ENCODE results near the gene PLA2G4A. TPM values are rescaled to one million over a fixed set of nuclear protein-coding genes. Genes with fewer than 3 reads are reported as not detected.
"Not testable (repeated sequence)": the region's sequence is repeated elsewhere in the genome, so short reads cannot be mapped to it uniquely, and the experiment has no call there.

Gene PLA2G4A
- total RNA-seq, 1 experiment from 2014 or later, result 0.07 TPM

GRCh38 chr1:186875896-186876835, 47.4 kb downstream of the PLA2G4A start:
- no peak for DNase-seq (ENCODE audit: low spot score)

GRCh38 chr1:186878356-186878755, 49.6 kb downstream of the PLA2G4A start:
- no peak for DNase-seq (ENCODE audit: low spot score)

- DNase-seq (ENCODE audit: low spot score), result no peak
Measured at GRCh38 chr1:186880982-186881381, 52.2 kb downstream of the PLA2G4A start.

GRCh38 chr1:186882372-186883134, 53.8 kb downstream of the PLA2G4A start:
- DNase-seq (ENCODE audit: low spot score), result no peak

DNA sequence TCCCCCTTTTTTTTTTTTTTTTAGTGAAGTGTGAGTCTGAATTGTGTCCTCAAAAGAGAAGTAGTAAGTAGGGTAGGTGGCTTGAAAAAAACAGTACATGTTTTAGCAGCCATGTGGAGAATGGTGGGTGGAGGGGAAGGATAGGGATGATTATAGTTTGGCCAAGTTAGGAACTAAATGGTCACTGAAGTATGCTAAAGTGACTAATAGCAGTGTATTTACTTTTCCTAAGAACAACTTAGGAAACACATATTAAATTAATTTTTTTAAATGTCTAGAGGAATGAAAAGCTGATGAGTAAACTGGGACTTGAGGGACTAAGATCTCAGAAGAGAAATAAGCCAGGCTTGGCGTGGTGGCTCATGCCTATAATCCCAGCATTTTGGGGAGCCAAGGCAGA, 55.5 kb downstream of the PLA2G4A start:
- DNase-seq (ENCODE audit: low spot score), result no peak

DNA sequence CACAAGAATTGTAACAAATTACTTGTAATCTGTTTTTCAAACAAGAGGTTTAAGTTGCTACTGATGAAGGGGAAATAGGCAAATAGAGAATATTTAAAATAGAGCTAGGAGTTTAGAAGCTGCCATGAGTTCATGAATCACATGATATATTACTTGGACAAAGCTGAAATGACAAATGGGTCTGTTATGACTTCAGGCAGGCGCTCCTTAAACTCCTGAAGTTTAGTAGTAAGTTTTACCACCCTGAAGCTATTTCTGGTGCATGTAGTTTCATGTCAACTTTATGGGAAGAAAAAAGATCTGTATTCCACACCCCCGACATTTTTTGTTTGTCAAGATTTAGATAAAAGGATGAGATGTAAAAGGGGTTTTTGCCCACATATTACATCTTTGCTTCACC, 58.5 kb downstream of the PLA2G4A start:
- DNase-seq (ENCODE audit: low spot score), result peak; percentile 34

- no peak for DNase-seq (ENCODE audit: low spot score)
Measured at GRCh38 chr1:186888367-186888766, 59.6 kb downstream of the PLA2G4A start.

- DNase-seq (ENCODE audit: low spot score), result no peak
Measured at GRCh38 chr1:186892936-186893335, 64.2 kb downstream of the PLA2G4A start.

- DNase-seq (ENCODE audit: low spot score), result no peak
Measured at GRCh38 chr1:186894415-186894814, 65.7 kb downstream of the PLA2G4A start.

DNA sequence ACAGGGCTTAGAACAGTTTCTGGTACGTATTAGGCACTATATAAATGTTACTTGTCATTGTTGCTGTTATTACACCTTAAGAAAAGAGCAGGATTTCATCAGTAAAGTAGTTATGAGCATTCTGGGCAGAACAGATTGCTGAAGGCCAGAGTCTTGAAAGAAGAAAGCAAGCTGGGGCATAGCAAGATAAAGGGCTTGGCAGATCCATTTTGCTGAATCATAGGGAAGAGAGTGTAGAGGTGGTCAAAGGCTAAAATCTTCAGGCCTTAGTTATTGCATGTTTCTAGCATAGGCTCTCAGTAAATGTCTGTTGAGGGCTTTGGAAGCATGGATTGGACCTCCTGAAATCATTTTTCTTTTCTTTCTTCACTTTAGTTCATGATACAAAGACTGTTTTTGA, 67.5 kb downstream of the PLA2G4A start:
- no peak for DNase-seq (ENCODE audit: low spot score)

GRCh38 chr1:186897008-186897407, 68.3 kb downstream of the PLA2G4A start:
- DNase-seq (ENCODE audit: low spot score), result no peak

DNA sequence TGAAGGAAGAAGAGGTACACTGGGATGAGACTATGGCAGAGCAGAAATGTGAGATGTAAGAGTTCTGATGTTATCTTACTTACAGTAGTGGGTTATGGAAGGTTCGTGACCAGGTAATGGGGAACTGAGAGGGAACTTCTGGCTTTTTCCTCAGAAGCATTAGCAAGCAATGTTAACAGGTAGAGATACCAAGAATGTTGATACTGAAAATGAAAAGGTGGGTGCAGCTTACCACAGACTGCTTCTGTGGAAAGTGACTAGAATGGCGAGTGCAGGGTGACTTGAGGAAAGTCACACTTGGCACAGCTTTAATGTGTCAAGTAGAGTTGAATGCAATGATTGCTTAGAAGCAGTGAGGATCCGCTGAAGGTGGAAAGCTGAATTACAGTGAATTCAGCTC, 70.8 kb downstream of the PLA2G4A start:
- DNase-seq (ENCODE audit: low spot score), result no peak

DNA sequence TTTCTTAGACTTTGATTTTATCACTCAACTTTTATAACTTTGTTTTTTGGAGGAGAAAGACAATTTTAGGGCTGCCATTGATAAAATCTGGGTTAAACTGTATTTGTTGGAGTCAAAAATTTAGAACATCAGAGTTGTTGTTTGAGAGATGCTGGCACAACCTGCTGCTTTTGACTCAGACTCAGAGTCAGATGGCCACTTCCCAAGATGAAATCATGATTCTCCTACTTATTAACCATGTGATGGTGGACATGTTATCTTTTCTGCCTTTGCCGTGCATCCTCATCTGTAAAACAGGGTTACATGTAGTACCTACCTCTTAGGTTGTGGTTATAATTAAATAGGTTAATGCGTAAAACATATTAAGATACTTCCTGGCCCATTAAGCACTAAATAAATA, 71.2 kb downstream of the PLA2G4A start:
- no peak for DNase-seq (ENCODE audit: low spot score)

GRCh38 chr1:186900539-186901237, 71.9 kb downstream of the PLA2G4A start:
- DNase-seq (ENCODE audit: low spot score), result no peak

- no peak for DNase-seq (ENCODE audit: low spot score)
Measured at GRCh38 chr1:186901631-186902030, 72.9 kb downstream of the PLA2G4A start.

- no peak for DNase-seq (ENCODE audit: low spot score)
Measured at GRCh38 chr1:186903374-186904136, 74.8 kb downstream of the PLA2G4A start.

DNA sequence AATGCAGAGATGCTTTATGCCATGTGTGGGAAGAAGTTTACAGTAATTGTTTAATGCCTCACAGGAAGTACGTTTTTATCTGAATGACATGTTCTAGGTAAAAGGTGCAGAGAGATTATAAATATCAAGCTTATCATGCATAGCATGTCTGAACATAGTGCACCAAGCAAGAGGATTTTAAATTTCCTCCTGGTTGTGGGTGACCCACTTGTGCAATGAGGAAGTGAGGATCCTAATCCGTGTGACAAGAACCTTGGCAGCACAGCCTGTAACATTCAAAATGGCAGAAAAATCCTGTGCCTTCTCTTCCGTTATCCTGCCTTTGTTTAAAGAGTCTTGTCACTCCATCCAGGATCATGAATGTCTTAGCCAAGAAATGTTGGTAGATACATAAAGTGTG, 75.6 kb downstream of the PLA2G4A start:
- no peak for DNase-seq (ENCODE audit: low spot score)

DNA sequence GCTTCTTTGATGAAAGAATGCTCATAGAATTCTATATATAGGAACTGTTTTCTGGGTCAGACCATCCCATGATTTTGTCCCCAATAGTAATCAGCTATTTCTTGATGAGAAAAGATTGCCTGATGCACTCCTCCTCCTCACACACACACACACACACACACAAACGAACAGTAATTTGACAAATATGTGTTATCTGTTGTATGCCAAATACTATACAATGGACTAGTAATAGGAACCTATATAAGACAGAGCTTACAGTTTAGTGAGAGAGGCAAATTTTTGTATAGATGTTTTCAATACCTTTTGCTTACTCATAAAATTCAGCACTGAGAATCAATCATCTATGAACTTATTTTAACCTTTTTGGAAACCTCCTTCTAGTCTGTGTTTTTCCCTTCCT, 76.8 kb downstream of the PLA2G4A start:
- DNase-seq (ENCODE audit: low spot score), result no peak

GRCh38 chr1:186915555-186915954, 86.8 kb downstream of the PLA2G4A start:
- no peak for DNase-seq (ENCODE audit: low spot score)

DNA sequence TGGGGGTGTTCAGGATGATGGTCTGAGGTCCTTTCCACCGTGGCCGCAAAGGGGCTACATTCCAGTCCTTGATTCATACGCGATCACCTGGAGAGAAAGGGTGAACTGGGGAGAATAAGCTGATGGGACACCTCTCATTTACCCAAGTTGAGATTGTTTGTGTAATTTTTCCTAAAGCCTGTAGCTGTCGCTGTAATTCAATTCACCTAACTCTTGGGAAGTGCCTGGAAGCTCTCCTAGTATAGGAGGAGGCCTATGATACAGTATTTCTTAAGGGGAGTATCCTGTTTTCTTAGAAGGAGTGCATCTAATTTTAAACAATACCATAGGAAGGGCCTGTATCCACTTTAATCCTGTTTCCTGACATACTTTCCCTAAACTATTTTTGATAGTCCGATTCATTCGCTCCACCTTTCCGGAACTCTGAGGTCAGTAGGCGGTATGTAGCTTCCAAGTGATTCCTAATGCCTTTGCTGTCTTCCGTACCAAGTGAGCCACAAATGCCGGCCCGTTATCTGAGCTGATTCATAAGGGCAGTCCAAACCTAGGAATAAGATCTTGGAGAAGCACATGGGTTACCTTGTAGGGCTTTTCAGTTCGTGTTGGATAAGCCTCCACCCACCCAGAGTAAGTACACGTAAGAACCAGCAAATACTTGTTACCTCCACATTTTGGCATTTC, 88.5 kb downstream of the PLA2G4A start:
- peak; percentile 10 for DNase-seq (ENCODE audit: low spot score)

- DNase-seq (ENCODE audit: low spot score), result not testable (repeated sequence)
Measured at GRCh38 chr1:186921386-186921785, 92.6 kb downstream of the PLA2G4A start.

Measured in A172 (cell line).